OCI-LY3 (cell line): ENCODE measurements around the gene ANKLE1.

ENCODE experiments used
- H2AFZ ChIP-seq: fragments of 200-600, 300-600 bp; shearing (Covaris generic); 2 replicates; pipeline ENCODE4 v1.6.0; 2014; ENCODE audit warnings: antibody characterized with exemption, low read depth, low read length
- H3K27ac ChIP-seq: fragments of 200-600, 300-600 bp; sonication (generic); 2 replicates; pipeline ENCODE4 v1.5.1; 2014; ENCODE audit warnings: mild to moderate bottlenecking, low read length, moderate library complexity, mixed read lengths
- H3K27me3 ChIP-seq: fragments of 200-600, 300-600 bp; sonication (generic); 2 replicates; pipeline ENCODE4 v1.6.1; 2014; ENCODE audit warnings: low read depth, low read length, mixed read lengths
- H3K36me3 ChIP-seq: fragments of 200-600, 300-600 bp; sonication (generic); replicated peaks from 2 replicates; pipeline ENCODE3; 2014; ENCODE audit warnings: low read depth, low read length, mixed read lengths
- H3K4me1 ChIP-seq: fragments of 300-600, 200-600 bp; sonication (generic); 2 replicates; pipeline ENCODE4 v1.6.1; 2014; ENCODE audit warnings: low read length, mixed read lengths
- H3K4me2 ChIP-seq: fragments of 200-600, 300-600 bp; sonication (generic); 2 replicates; pipeline ENCODE4 v1.6.1; 2014; ENCODE audit warnings: low read length, mixed read lengths
- H3K4me3 ChIP-seq: fragments of 300-600, 200-600 bp; sonication (generic); 2 replicates; pipeline ENCODE4 v1.5.1; 2014; ENCODE audit warnings: antibody characterized with exemption, mild to moderate bottlenecking, low read length, moderate library complexity
- H3K79me2 ChIP-seq: fragments of 300-600, 200-600 bp; shearing (Covaris generic); 2 replicates; pipeline ENCODE4 v1.6.1; 2014; ENCODE audit warnings: mild to moderate bottlenecking, low read length, mixed read lengths
- H3K9ac ChIP-seq: fragments of 300-600, 200-600 bp; shearing (Covaris generic); 2 replicates; pipeline ENCODE4 v1.6.0; 2014; ENCODE audit warnings: mild to moderate bottlenecking, low read length, moderate library complexity
- H3K9me3 ChIP-seq: fragments of 200-600, 300-600 bp; shearing (Covaris generic); 2 replicates; pipeline ENCODE4 v1.6.1; 2014; ENCODE audit warnings: low read length, mixed read lengths; ENCODE audit not compliant: insufficient read depth
- H4K20me1 ChIP-seq: fragments of 200-600, 300-600 bp; sonication (generic); 2 replicates; pipeline ENCODE4 v1.6.1; 2016; ENCODE audit warnings: low read length, mixed read lengths; ENCODE audit not compliant: insufficient read depth
- EZH2phosphoT487 ChIP-seq: fragments of 200-600 bp; shearing (Covaris generic); IDR thresholded peaks from 2 replicates; pipeline ENCODE4 v1.6.1; 2018; ENCODE audit warnings: antibody characterized with exemption, mixed run types, low read depth
- TF ChIP-seq, protein P1 (sequence below): fragments of 200-600, 300-600 bp; sonication (generic); IDR thresholded peaks from 2 replicates; pipeline ENCODE4 v1.5.1; 2014; ENCODE audit warnings: antibody characterized with exemption, low read length, low read depth

ANKLE1 gene

DNA sequence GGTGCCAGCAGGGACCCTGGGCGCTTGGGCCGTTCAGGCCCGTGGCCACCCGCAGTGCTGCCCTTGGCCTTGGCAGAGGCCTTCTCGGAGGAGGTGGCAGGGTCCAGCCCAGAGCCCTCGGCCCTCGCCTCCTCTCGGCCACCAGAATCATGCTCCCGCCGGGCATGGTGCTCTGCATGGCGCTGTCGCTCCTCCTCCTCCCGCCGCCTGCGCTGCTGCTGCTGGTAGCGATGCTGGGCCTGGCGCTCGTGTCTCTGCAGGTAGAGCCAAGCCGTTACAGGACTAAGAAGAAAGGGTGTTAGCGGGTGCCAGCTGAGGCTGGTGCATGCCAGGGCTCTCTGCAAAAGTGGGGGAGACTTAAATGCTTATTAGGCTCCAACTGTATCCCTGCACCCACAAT is 43.4 kb downstream of the ANKLE1 start:
- Histone ChIP-seq H3K27ac (no peak overlapping the region), H3K36me3 (peaks cover 11% of the 10 kb centered on the region), H3K79me2 (no peaks in the 10 kb centered on the region), H3K4me3 (no peak overlapping the region), H4K20me1 (no peaks in the 10 kb centered on the region), H3K4me2 (no peak overlapping the region), H3K9ac (no peak overlapping the region), H3K4me1 (no peaks in the 10 kb centered on the region), H2AFZ (no peak overlapping the region), H3K27me3 (no peaks in the 10 kb centered on the region), H3K9me3 (no peaks in the 10 kb centered on the region)
- no peak for TF ChIP-seq EZH2phosphoT487
- TF ChIP-seq, protein P1, sequence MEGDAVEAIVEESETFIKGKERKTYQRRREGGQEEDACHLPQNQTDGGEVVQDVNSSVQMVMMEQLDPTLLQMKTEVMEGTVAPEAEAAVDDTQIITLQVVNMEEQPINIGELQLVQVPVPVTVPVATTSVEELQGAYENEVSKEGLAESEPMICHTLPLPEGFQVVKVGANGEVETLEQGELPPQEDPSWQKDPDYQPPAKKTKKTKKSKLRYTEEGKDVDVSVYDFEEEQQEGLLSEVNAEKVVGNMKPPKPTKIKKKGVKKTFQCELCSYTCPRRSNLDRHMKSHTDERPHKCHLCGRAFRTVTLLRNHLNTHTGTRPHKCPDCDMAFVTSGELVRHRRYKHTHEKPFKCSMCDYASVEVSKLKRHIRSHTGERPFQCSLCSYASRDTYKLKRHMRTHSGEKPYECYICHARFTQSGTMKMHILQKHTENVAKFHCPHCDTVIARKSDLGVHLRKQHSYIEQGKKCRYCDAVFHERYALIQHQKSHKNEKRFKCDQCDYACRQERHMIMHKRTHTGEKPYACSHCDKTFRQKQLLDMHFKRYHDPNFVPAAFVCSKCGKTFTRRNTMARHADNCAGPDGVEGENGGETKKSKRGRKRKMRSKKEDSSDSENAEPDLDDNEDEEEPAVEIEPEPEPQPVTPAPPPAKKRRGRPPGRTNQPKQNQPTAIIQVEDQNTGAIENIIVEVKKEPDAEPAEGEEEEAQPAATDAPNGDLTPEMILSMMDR, result no peak

DNA sequence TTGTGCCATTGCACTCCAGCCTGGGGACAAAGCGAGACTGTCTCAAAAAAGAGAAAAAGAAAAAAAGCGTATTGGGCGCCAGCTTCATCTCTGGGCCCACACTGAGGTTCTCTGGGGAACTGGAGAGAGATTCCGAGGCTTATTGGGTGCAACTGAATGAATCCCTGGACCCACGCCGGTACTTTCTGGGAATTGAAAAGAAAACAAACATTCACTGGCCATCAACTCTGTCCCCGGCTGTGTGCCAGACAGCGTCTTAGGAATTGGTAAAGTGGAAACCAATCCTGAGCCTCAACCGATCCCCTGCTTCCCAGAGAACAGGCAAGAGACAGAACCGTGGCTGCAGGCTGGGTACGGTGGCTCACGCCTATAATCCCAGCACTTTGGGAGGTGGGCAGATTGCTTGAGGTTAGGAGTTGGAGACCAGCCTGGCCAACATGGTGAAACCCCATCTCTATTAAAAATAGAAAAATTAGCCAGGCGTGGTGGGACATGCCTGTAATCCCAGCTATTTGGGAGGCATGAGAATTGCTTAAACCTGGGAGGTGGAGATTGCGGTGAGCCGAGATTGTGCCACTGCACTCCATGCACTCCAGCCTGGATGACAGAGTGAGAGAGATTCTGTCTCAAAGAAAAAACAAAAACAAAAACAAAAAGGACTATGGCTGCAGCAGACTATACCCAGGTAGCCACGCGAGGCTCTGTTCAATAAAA is 44.3 kb downstream of the ANKLE1 start:
- H2AFZ ChIP-seq, result no peak overlapping the region
- H4K20me1 ChIP-seq, result no peaks in the 10 kb centered on the region
- no peak overlapping the region for H3K27ac ChIP-seq
- H3K4me1 ChIP-seq, result no peaks in the 10 kb centered on the region
- H3K36me3 ChIP-seq, result peaks cover 6% of the 10 kb centered on the region
- TF ChIP-seq, protein P1, result no peak
- no peak for TF ChIP-seq EZH2phosphoT487
- no peaks in the 10 kb centered on the region for H3K79me2 ChIP-seq
- H3K9me3 ChIP-seq, result no peaks in the 10 kb centered on the region
- no peak overlapping the region for H3K9ac ChIP-seq
- no peak overlapping the region for H3K4me3 ChIP-seq
- no peak overlapping the region for H3K4me2 ChIP-seq
- no peaks in the 10 kb centered on the region for H3K27me3 ChIP-seq

DNA sequence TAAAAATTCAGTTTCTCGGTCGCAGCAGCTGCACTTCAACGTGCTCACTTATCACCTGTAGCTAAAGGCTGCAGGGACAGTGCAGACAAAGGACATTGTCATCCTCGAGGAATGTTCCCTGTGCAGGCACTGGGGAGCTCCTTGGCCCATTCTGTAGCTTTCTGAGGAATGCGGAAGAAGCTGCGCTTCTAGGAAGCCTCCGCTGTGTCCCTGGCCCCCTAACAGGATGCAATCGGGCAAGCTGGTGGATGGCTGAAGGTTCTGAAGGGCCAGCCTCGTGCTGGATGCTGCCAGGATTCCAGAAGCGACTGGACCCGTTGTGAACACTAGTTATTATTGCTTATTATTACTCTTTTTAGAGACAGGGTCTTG is 44.9 kb downstream of the ANKLE1 start:
- H3K9ac ChIP-seq, result no peak overlapping the region
- no peaks in the 10 kb centered on the region for H3K79me2 ChIP-seq
- H3K4me1 ChIP-seq, result no peaks in the 10 kb centered on the region
- H4K20me1 ChIP-seq, result no peaks in the 10 kb centered on the region
- peaks cover 6% of the 10 kb centered on the region for H3K36me3 ChIP-seq
- H3K27ac ChIP-seq, result no peak overlapping the region
- TF ChIP-seq EZH2phosphoT487, result no peak
- TF ChIP-seq, protein P1, result no peak
- no peak overlapping the region for H3K4me2 ChIP-seq
- no peaks in the 10 kb centered on the region for H3K27me3 ChIP-seq
- H3K9me3 ChIP-seq, result no peaks in the 10 kb centered on the region
- H2AFZ ChIP-seq, result no peak overlapping the region
- no peak overlapping the region for H3K4me3 ChIP-seq

DNA sequence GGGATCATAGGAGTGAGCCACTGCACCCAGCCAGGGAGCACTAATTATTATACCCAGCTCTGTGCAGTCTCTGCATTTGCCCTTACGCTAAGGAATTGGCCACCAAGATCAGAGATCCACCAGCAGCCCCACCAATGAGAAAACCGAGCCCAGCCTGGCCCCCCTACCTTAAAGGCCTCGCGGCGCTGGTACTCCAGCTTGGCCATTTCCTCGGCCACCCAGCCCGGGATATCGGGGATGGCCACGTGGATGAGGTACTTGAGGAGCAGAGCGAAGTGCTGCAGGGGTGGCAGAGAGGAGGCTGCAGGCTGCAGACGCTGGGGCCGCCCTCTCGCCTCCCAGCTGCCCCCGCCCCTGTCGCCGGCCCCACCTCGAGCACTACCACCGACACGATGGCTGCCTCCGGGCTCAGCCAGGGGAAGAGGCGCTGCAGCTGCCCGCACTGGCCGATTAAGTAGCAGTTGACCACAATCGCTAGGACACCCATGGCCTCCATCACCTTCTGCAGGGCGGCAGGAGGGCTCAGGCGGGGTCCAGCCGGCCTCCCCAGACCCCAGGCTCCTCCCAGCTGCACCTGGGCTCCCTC is 45.5 kb downstream of the ANKLE1 start:
- Histone ChIP-seq H3K4me3 (no peak overlapping the region), H3K27me3 (no peaks in the 10 kb centered on the region), H2AFZ (no peak overlapping the region), H3K27ac (no peak overlapping the region), H3K9ac (no peak overlapping the region), H3K4me1 (no peaks in the 10 kb centered on the region), H3K4me2 (no peak overlapping the region), H4K20me1 (no peaks in the 10 kb centered on the region), H3K36me3 (peaks cover 6% of the 10 kb centered on the region), H3K79me2 (no peaks in the 10 kb centered on the region), H3K9me3 (no peaks in the 10 kb centered on the region)
- TF ChIP-seq, protein P1, result no peak
- TF ChIP-seq EZH2phosphoT487, result no peak
